ENCODE data around the gene TCFL5.

- TF ChIP-seq CTCF (IDR thresholded peaks at IDR 0.05; ENCODE audit: low read depth, low read length), result no peak
- TF ChIP-seq EZH2phosphoT487 (IDR thresholded peaks at IDR 0.05; ENCODE audit: low read depth), result no peak
Observed at GRCh38 chr20:62825986-62826645, 35.5 kb downstream of the TCFL5 start.

Measured in OCI-LY3 (cell line).